ENCODE results near the gene PRKCH.

- TF ChIP-seq EZH2 (IDR thresholded peaks at IDR 0.05; ENCODE audit: insufficient read depth, poor library complexity, severe bottlenecking) (no peak), EZH2phosphoT487 (IDR thresholded peaks at IDR 0.05; ENCODE audit: insufficient read depth, low read depth) (0 out of 2 replicates have a peak, but pooled peaks have one; percentile 34)
These were observed 213.7 kb downstream of the PRKCH start for GRCh38 chr14:61535032-61535431.

Measured in GM23248 (cell line).